ENCODE data around the gene PASD1.

PASD1 gene

GRCh38 chrX:151624677-151625076, 61.2 kb downstream of the PASD1 start:
- no peak for TF ChIP-seq CTCF (IDR thresholded peaks at IDR 0.05; ENCODE audit: low read depth, low read length, missing control alignments)
- no peak overlapping the region for H3K4me3 ChIP-seq (ENCODE audit: low read depth, low read length)
- in situ Hi-C loops (cut with HindIII; ENCODE audit: low sequenced_read_pairs): no loop called here
- no peak for DNase-seq (ENCODE audit: low read depth)

- DNase-seq (ENCODE audit: low read depth): no peak
- no peak overlapping the region for H3K4me3 ChIP-seq (ENCODE audit: low read depth, low read length)
- no peak for TF ChIP-seq CTCF (IDR thresholded peaks at IDR 0.05; ENCODE audit: low read depth, low read length, missing control alignments)
- in situ Hi-C loops (cut with HindIII; ENCODE audit: low sequenced_read_pairs): no loop called here
These were observed 68.3 kb downstream of the PASD1 start for GRCh38 chrX:151631822-151632221.

GRCh38 chrX:151633157-151633556, 69.7 kb downstream of the PASD1 start:
- no peak for DNase-seq (ENCODE audit: low read depth)
- in situ Hi-C loops (cut with HindIII; ENCODE audit: low sequenced_read_pairs): no loop called here
- TF ChIP-seq CTCF (IDR thresholded peaks at IDR 0.05; ENCODE audit: low read depth, low read length, missing control alignments): no peak
- no peak overlapping the region for H3K4me3 ChIP-seq (ENCODE audit: low read depth, low read length)

GRCh38 chrX:151634937-151635336, 71.5 kb downstream of the PASD1 start:
- no peak overlapping the region for H3K4me3 ChIP-seq (ENCODE audit: low read depth, low read length)
- in situ Hi-C loops (cut with HindIII; ENCODE audit: low sequenced_read_pairs): no loop called here
- DNase-seq (ENCODE audit: low read depth): no peak
- TF ChIP-seq CTCF (IDR thresholded peaks at IDR 0.05; ENCODE audit: low read depth, low read length, missing control alignments): no peak

GRCh38 chrX:151641564-151641963, 78.1 kb downstream of the PASD1 start:
- no peak for DNase-seq (ENCODE audit: low read depth)
- in situ Hi-C loops (cut with HindIII; ENCODE audit: low sequenced_read_pairs): no loop called here
- TF ChIP-seq CTCF (IDR thresholded peaks at IDR 0.05; ENCODE audit: low read depth, low read length, missing control alignments): no peak
- no peak overlapping the region for H3K4me3 ChIP-seq (ENCODE audit: low read depth, low read length)

- no peak for DNase-seq (ENCODE audit: low read depth)
- in situ Hi-C loops (cut with HindIII; ENCODE audit: low sequenced_read_pairs): no loop called here
- TF ChIP-seq CTCF (IDR thresholded peaks at IDR 0.05; ENCODE audit: low read depth, low read length, missing control alignments): no peak
These were observed 111.8 kb downstream of the PASD1 start for GRCh38 chrX:151675121-151675746.

More at GRCh38 chrX:151675121-151675746, 111.8 kb downstream of the PASD1 start:
- H3K4me3 ChIP-seq (ENCODE audit: low read depth, low read length): no peak overlapping the region

Measured in astrocyte of the cerebellum (primary cell).